ENCODE measurements around the gene CFAP20DC. TPM values are rescaled to one million over a fixed set of nuclear protein-coding genes. Genes with fewer than 3 reads are reported as not detected.

The CFAP20DC gene
- total RNA-seq, 4 donors from 2014 or later: 0.38 to 2.7 (median 1.3) TPM; not detected in 1

DNA sequence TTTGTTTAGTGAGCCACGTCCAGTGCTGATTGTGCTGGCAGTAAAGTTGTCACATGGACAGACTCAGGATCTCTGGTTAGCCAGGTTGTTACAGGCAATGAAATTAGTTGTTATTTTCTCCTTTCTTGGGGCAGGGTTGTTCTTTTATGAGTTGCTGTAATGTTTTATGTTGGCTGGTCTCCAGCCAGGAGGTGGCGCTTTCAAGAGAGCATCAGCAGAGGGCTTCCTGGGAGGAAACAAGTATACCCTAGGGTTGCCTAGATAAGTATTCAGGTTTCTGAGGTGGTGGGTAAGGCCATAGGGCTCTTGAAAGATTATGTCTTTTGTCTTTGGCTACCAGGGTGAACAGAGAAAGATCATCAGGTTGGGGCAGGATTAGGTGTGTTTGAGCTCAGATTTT lies 14.5 kb upstream of the CFAP20DC start:
- TF ChIP-seq, protein P1, sequence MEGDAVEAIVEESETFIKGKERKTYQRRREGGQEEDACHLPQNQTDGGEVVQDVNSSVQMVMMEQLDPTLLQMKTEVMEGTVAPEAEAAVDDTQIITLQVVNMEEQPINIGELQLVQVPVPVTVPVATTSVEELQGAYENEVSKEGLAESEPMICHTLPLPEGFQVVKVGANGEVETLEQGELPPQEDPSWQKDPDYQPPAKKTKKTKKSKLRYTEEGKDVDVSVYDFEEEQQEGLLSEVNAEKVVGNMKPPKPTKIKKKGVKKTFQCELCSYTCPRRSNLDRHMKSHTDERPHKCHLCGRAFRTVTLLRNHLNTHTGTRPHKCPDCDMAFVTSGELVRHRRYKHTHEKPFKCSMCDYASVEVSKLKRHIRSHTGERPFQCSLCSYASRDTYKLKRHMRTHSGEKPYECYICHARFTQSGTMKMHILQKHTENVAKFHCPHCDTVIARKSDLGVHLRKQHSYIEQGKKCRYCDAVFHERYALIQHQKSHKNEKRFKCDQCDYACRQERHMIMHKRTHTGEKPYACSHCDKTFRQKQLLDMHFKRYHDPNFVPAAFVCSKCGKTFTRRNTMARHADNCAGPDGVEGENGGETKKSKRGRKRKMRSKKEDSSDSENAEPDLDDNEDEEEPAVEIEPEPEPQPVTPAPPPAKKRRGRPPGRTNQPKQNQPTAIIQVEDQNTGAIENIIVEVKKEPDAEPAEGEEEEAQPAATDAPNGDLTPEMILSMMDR (IDR thresholded peaks at IDR 0.05; ENCODE audit: low read depth): no peak

DNA sequence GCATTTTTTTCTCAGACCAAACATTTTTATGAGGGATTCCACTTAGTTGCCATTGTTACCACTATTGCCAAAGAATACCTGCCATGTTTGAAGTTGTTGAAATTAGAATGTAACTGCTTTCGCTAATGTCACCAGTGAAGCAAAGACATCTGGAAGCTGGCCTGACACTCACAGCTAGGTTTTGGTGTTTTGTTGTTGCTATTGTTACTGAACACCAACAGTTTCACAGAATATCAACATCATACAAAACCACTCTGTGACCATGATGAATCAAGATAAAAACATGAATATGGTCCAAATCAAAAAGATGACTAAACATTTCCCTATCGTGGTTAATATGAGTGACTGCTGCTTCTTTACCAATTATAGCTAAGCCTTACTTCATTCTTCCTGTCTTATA lies 6.9 kb upstream of the CFAP20DC start:
- TF ChIP-seq, protein P1 (IDR thresholded peaks at IDR 0.05; ENCODE audit: low read depth): no peak

DNA sequence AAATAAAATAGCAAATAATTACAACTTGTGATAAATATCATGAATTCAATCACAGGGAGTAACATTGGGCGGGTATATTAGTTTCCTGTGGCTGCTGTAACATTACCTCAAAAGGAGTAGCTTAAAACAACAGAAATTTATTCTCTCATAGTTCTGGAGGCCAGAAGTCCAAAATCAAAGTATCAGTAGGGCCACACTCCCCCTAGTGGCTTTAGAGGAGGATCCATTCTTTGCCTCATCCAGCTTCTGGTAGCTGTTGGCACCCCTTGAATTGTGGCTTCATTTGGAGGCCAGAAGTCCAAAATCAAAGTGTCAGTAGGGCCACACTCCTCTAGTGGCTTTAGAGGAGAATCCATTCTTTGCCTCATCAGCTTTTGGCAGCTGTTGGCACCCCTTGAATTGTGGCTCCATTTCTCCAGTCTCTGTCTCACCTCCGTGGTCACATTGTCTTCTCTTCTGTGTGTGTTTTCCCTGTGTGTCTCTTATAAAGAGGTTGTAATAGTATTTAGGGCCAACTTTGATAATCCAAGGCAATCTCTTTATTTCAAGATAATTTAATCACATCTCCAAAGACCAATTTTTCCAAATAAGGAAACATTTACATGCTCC lies 3.1 kb upstream of the CFAP20DC start:
- TF ChIP-seq, protein P1 (IDR thresholded peaks at IDR 0.05; ENCODE audit: low read depth): no peak

DNA sequence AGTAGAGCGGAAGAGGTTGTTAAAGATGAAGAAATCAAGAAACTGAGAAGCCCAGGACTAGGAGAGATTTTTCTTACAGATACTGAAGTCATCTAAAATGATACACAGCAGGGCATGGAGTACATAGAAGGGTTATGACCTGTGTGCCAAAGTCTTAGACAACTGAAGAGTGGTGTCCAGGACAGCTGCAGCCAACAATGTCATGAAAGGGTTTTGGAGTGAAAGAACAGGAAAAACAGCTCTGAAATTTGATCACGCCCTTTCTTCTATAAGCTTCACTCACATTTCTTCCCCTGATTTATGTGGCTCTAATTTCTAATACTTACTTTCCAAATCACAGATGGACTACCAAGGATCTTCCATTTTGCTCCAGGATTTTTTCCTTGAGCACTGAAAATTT lies 3.0 kb downstream of the CFAP20DC start:
- TF ChIP-seq, protein P1 (IDR thresholded peaks at IDR 0.05; ENCODE audit: low read depth): no peak

DNA sequence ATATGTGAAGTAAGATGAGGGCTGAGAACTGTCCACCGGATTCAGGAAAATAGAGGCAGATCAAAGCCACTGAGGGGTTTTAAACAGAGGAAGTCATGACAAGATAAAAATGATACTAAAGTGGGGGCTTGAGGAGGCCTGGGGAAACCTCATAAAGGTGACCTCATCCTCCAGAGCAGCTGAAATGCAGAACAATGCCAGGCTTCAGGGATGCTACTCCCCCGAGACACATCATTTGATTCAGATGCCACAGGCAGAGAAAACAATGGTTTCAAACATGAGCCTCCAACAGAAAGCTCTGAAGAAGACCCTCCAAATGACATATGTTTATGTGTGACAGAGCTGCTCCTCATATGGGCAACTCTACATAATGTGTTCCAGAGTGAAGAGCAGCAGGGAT lies 6.4 kb downstream of the CFAP20DC start:
- TF ChIP-seq, protein P1 (IDR thresholded peaks at IDR 0.05; ENCODE audit: low read depth): no peak

DNA sequence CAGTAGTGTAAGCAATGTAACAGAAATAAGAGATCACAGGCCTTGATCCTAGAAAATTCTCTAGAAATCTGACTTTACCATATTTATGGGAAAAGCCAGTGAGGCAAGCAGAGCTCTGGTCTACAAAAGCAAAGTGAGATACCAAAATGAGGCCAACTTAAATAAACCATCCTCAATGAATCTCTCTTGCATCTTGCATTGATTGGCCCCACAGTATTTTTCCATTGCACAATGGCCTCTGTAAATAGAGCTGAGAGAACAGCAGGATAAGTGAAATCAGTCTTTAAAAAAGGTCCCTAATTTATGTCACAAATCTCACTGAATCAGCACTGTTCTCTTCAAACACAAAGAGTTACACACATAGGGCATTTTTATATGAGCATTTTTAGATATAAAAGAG lies 8.9 kb downstream of the CFAP20DC start:
- TF ChIP-seq, protein P1 (IDR thresholded peaks at IDR 0.05; ENCODE audit: low read depth): no peak

DNA sequence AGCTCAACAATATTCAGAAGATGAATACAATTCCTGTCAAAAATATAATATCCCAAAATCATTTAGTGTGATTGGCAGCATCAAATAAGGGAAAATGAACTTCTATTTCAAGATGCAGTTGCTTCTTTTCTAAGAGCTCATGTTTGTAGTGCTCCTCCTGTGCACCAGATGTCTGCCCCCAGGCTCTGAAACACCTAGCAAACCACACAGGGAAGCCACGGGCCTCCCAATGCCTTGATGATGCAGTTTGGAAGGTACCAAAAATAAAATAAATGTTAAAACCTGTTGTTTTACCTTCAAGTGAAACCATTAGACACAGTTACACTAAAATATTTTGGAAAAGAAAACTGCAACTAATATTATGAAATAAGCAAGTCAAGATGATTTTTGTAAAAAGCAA lies 22.2 kb downstream of the CFAP20DC start:
- TF ChIP-seq, protein P1 (IDR thresholded peaks at IDR 0.05; ENCODE audit: low read depth): no peak

Data from subcutaneous adipose tissue (tissue), 4 donors.